ENCODE data around the gene PCDHGC3. TPM values are rescaled to one million over a fixed set of nuclear protein-coding genes. Genes with fewer than 3 reads are reported as not detected.
A peak's percentile ranks its signal among the peaks of the same experiment; 100 is the strongest.

The PCDHGC3 gene
- total RNA-seq, 1 donor: 59.4 TPM

GRCh38 chr5:141489841-141490240, 14.1 kb downstream of the PCDHGC3 start:
- no peak for TF ChIP-seq CTCF (IDR thresholded peaks at IDR 0.05; ENCODE audit: extremely low read depth, low read depth, low read length)
- peak overlapping the region; percentile 72 for H3K27ac ChIP-seq (ENCODE audit: low read depth, low read length)
- H3K4me3 ChIP-seq (ENCODE audit: insufficient read depth, low read length): peak overlapping the region; percentile 66
- H2AFZ ChIP-seq (ENCODE audit: low read length): no peak overlapping the region
- H3K9me3 ChIP-seq (ENCODE audit: low read depth, low read length): no peaks in the 10 kb centered on the region
- peaks cover 31% of the 10 kb centered on the region for H3K36me3 ChIP-seq (ENCODE audit: insufficient read depth, low read length)
- no peaks in the 10 kb centered on the region for H3K27me3 ChIP-seq (ENCODE audit: insufficient read depth, low read length)
- H3K4me1 ChIP-seq (ENCODE audit: insufficient read depth, low read length): peaks cover 44% of the 10 kb centered on the region
- peaks cover 79% of the 10 kb centered on the region for H3K79me2 ChIP-seq (ENCODE audit: insufficient read depth, low read length)
- peak overlapping the region; percentile 92 for H3K4me2 ChIP-seq (ENCODE audit: insufficient read depth, low read length)
- H4K20me1 ChIP-seq (ENCODE audit: insufficient read depth, low read length): peaks cover 48% of the 10 kb centered on the region
- no peak for DNase-seq (ENCODE audit: insufficient read length, low spot score, missing footprints)

DNA sequence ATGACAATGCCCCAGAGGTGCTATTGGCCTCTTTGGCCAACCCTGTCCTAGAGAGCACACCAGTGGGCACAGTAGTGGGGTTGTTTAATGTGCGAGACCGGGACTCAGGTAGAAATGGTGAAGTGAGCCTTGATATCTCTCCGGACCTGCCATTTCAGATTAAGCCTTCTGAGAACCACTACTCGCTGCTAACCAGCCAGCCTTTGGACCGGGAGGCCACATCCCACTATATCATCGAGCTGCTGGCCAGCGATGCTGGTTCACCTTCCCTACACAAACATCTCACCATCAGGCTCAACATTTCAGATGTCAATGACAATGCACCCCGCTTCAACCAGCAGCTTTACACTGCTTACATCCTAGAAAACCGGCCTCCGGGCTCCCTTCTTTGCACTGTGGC, 14.5 kb downstream of the PCDHGC3 start:
- DNase-seq (ENCODE audit: insufficient read length, low spot score, missing footprints): peak; percentile 59
- H3K4me1 ChIP-seq (ENCODE audit: insufficient read depth, low read length): peaks cover 44% of the 10 kb centered on the region
- no peak overlapping the region for H3K4me2 ChIP-seq (ENCODE audit: insufficient read depth, low read length)
- peaks cover 45% of the 10 kb centered on the region for H4K20me1 ChIP-seq (ENCODE audit: insufficient read depth, low read length)
- peaks cover 29% of the 10 kb centered on the region for H3K36me3 ChIP-seq (ENCODE audit: insufficient read depth, low read length)
- no peak for TF ChIP-seq CTCF (IDR thresholded peaks at IDR 0.05; ENCODE audit: extremely low read depth, low read depth, low read length)
- peaks cover 79% of the 10 kb centered on the region for H3K79me2 ChIP-seq (ENCODE audit: insufficient read depth, low read length)
- no peak overlapping the region for H2AFZ ChIP-seq (ENCODE audit: low read length)
- H3K27ac ChIP-seq (ENCODE audit: low read depth, low read length): no peak overlapping the region
- no peaks in the 10 kb centered on the region for H3K27me3 ChIP-seq (ENCODE audit: insufficient read depth, low read length)
- H3K9me3 ChIP-seq (ENCODE audit: low read depth, low read length): no peaks in the 10 kb centered on the region
- no peak overlapping the region for H3K4me3 ChIP-seq (ENCODE audit: insufficient read depth, low read length)

GRCh38 chr5:141490771-141491170, 15.0 kb downstream of the PCDHGC3 start:
- no peak overlapping the region for H3K4me2 ChIP-seq (ENCODE audit: insufficient read depth, low read length)
- H3K9me3 ChIP-seq (ENCODE audit: low read depth, low read length): no peaks in the 10 kb centered on the region
- no peaks in the 10 kb centered on the region for H3K27me3 ChIP-seq (ENCODE audit: insufficient read depth, low read length)
- no peak overlapping the region for H3K27ac ChIP-seq (ENCODE audit: low read depth, low read length)
- peaks cover 79% of the 10 kb centered on the region for H3K79me2 ChIP-seq (ENCODE audit: insufficient read depth, low read length)
- DNase-seq (ENCODE audit: insufficient read length, low spot score, missing footprints): peak; percentile 45
- peaks cover 41% of the 10 kb centered on the region for H4K20me1 ChIP-seq (ENCODE audit: insufficient read depth, low read length)
- H3K4me3 ChIP-seq (ENCODE audit: insufficient read depth, low read length): no peak overlapping the region
- no peak overlapping the region for H2AFZ ChIP-seq (ENCODE audit: low read length)
- H3K4me1 ChIP-seq (ENCODE audit: insufficient read depth, low read length): peaks cover 44% of the 10 kb centered on the region
- no peak for TF ChIP-seq CTCF (IDR thresholded peaks at IDR 0.05; ENCODE audit: extremely low read depth, low read depth, low read length)
- H3K36me3 ChIP-seq (ENCODE audit: insufficient read depth, low read length): peaks cover 26% of the 10 kb centered on the region

DNA sequence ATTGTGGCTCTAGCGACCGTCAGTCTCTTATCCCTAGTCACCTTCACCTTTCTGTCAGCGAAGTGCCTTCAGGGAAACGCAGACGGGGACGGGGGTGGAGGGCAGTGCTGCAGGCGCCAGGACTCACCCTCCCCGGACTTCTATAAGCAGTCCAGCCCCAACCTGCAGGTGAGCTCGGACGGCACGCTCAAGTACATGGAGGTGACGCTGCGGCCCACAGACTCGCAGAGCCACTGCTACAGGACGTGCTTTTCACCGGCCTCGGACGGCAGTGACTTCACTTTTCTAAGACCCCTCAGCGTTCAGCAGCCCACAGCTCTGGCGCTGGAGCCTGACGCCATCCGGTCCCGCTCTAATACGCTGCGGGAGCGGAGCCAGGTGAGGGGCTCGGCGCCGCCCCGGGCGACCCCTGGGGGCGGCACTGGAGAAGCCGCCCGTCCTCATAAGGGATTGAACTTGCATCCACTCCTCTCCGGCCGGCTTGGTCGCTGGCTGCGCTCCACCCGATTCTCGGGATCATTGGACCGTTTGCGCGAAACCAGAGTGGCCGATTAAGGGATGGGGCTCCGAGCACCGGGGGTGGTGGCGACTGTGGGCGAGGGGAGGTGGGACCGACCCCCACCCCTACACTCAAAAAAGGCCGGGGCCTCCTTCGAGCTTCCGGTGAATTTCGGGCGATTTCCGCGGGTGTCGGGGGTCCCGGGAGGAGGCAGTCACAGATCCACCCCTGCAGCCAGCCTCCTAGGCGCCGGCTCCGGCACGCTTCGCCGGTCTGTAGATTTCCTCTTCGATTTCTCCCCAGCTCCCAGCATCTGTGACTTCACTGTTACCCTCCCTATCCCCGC, 15.8 kb downstream of the PCDHGC3 start:
- no peak overlapping the region for H3K4me3 ChIP-seq (ENCODE audit: insufficient read depth, low read length)
- no peak overlapping the region for H3K4me2 ChIP-seq (ENCODE audit: insufficient read depth, low read length)
- H4K20me1 ChIP-seq (ENCODE audit: insufficient read depth, low read length): peaks cover 41% of the 10 kb centered on the region
- TF ChIP-seq CTCF (IDR thresholded peaks at IDR 0.05; ENCODE audit: extremely low read depth, low read depth, low read length): no peak
- H3K27me3 ChIP-seq (ENCODE audit: insufficient read depth, low read length): no peaks in the 10 kb centered on the region
- H2AFZ ChIP-seq (ENCODE audit: low read length): no peak overlapping the region
- peaks cover 77% of the 10 kb centered on the region for H3K79me2 ChIP-seq (ENCODE audit: insufficient read depth, low read length)
- H3K4me1 ChIP-seq (ENCODE audit: insufficient read depth, low read length): peaks cover 44% of the 10 kb centered on the region
- H3K36me3 ChIP-seq (ENCODE audit: insufficient read depth, low read length): peaks cover 26% of the 10 kb centered on the region
- H3K9me3 ChIP-seq (ENCODE audit: low read depth, low read length): no peaks in the 10 kb centered on the region
- DNase-seq (ENCODE audit: insufficient read length, low spot score, missing footprints): no peak
- no peak overlapping the region for H3K27ac ChIP-seq (ENCODE audit: low read depth, low read length)

Measured in osteoblast (primary cell).